HEK293 (cell line): ENCODE data around the gene SUSD6.

ENCODE experiments used
- CTCF ChIA-PET: fragments of 350-600 bp; formaldehyde crosslinking; extraction: SDS; loops from one replicate; lab custom pipeline; 2021; ENCODE audit warnings: antibody characterized with exemption; lab: Yijun Ruan, JAX
- POLR2A ChIA-PET: fragments of 300-600 bp; formaldehyde crosslinking; extraction: SDS; loops from one replicate; lab custom pipeline; 2020; ENCODE audit warnings: antibody characterized with exemption, inconsistent platforms; lab: Yijun Ruan, JAX
- H3K27ac ChIP-seq: fragments of 200-500 bp; sonication (Bioruptor generic); 2 replicates; pipeline ENCODE4 v1.5.1; 2014; ENCODE audit warnings: low read depth, low read length, control low read depth, inconsistent platforms; ENCODE audit errors: extremely low read depth
- H3K36me3 ChIP-seq, 2 experiments: fragments of 200-500 bp in 1 of 2; sonication (Bioruptor generic) in 1 of 2; 1 replicate in 1 of 2; 2 replicates in 1 of 2; pipeline ENCODE4 v1.5.1; 2014 to 2017; ENCODE audit warnings: inconsistent platforms in 2 of 2, low read length in 2 of 2; ENCODE audit not compliant: control insufficient read depth in 2 of 2, insufficient read depth in 1 of 2
- H3K4me1 ChIP-seq: fragments of 200-500 bp; sonication (Bioruptor generic); 2 replicates; pipeline ENCODE4 v1.5.1; 2014; ENCODE audit warnings: mild to moderate bottlenecking, low read length, inconsistent platforms; ENCODE audit not compliant: control insufficient read depth, insufficient read depth
- H3K4me3 ChIP-seq: 2 replicates; pipeline ENCODE4 v1.5.1; 2011; ENCODE audit warnings: low read depth, mild to moderate bottlenecking, control low read depth, low read length, moderate library complexity
- H3K9me3 ChIP-seq: fragments of 200-500 bp; sonication (Bioruptor generic); 2 replicates; pipeline ENCODE4 v1.5.1; 2014; ENCODE audit warnings: low read depth, low read length, inconsistent platforms; ENCODE audit not compliant: control insufficient read depth, insufficient read depth
- AEBP2 ChIP-seq: fragments of 450-650 bp; formaldehyde crosslinking; IDR thresholded peaks from 2 replicates; pipeline ENCODE4 v1.5.1; 2016; ENCODE audit warnings: missing biosample characterization, missing genetic modification characterization, borderline replicate concordance
- BCL6B ChIP-seq: fragments of 450-650 bp; formaldehyde crosslinking; IDR thresholded peaks from 2 replicates; pipeline ENCODE4 v1.5.1; 2017; ENCODE audit warnings: missing biosample characterization, missing genetic modification characterization
- EGR2 ChIP-seq: fragments of 450-650 bp; formaldehyde crosslinking; IDR thresholded peaks from 2 replicates; pipeline ENCODE4 v1.5.1; 2016; ENCODE audit warnings: low read depth, missing biosample characterization, missing genetic modification characterization
- KLF16 ChIP-seq: fragments of 450-650 bp; formaldehyde crosslinking; IDR thresholded peaks from 2 replicates; pipeline ENCODE4 v1.5.1; 2017; ENCODE audit warnings: missing biosample characterization, missing genetic modification characterization
- KLF8 ChIP-seq: fragments of 450-650 bp; formaldehyde crosslinking; IDR thresholded peaks from 2 replicates; pipeline ENCODE4 v1.5.1; 2016; ENCODE audit warnings: missing biosample characterization, missing genetic modification characterization
- OSR2 ChIP-seq: fragments of 450-650 bp; formaldehyde crosslinking; IDR thresholded peaks from 2 replicates; pipeline ENCODE4 v1.5.1; 2016; ENCODE audit warnings: missing biosample characterization, missing genetic modification characterization
- SCRT2 ChIP-seq: fragments of 450-650 bp; formaldehyde crosslinking; IDR thresholded peaks from 2 replicates; pipeline ENCODE4 v1.5.1; 2016; ENCODE audit warnings: missing biosample characterization, missing genetic modification characterization
- WT1 ChIP-seq: fragments of 450-650 bp; formaldehyde crosslinking; IDR thresholded peaks from 2 replicates; pipeline ENCODE4 v1.5.1; 2016; ENCODE audit warnings: missing biosample characterization, missing genetic modification characterization
- ZFP3 ChIP-seq: fragments of 450-650 bp; formaldehyde crosslinking; IDR thresholded peaks from 2 replicates; pipeline ENCODE4 v1.5.1; 2016; ENCODE audit warnings: low read depth, missing biosample characterization, missing genetic modification characterization
- ZNF133 ChIP-seq: fragments of 450-650 bp; formaldehyde crosslinking; IDR thresholded peaks from 2 replicates; pipeline ENCODE4 v1.5.1; 2016; ENCODE audit warnings: missing biosample characterization, missing genetic modification characterization
- ZNF146 ChIP-seq: fragments of 450-650 bp; formaldehyde crosslinking; IDR thresholded peaks from 2 replicates; pipeline ENCODE4 v1.5.1; 2016; ENCODE audit warnings: missing biosample characterization, missing genetic modification characterization
- ZNF16 ChIP-seq: fragments of 450-650 bp; formaldehyde crosslinking; IDR thresholded peaks from 2 replicates; pipeline ENCODE4 v1.5.1; 2016; ENCODE audit warnings: low read depth, missing biosample characterization, missing genetic modification characterization
- ZNF169 ChIP-seq: fragments of 450-650 bp; formaldehyde crosslinking; IDR thresholded peaks from 2 replicates; pipeline ENCODE4 v1.5.1; 2016; ENCODE audit warnings: missing biosample characterization, missing genetic modification characterization
- ZNF175 ChIP-seq: fragments of 450-650 bp; formaldehyde crosslinking; IDR thresholded peaks from 2 replicates; pipeline ENCODE4 v1.5.1; 2016; ENCODE audit warnings: missing biosample characterization, missing genetic modification characterization
- ZNF202 ChIP-seq: fragments of 450-650 bp; formaldehyde crosslinking; IDR thresholded peaks from 2 replicates; pipeline ENCODE4 v1.5.1; 2016; ENCODE audit warnings: missing biosample characterization, missing genetic modification characterization, borderline replicate concordance
- ZNF24 ChIP-seq: fragments of 450-650 bp; formaldehyde crosslinking; IDR thresholded peaks from 2 replicates; pipeline ENCODE4 v1.5.1; 2016; ENCODE audit warnings: missing biosample characterization, missing genetic modification characterization
- ZNF341 ChIP-seq: fragments of 450-650 bp; formaldehyde crosslinking; IDR thresholded peaks from 2 replicates; pipeline ENCODE4; 2016; ENCODE audit warnings: low read depth, missing biosample characterization, missing genetic modification characterization
- ZNF350 ChIP-seq: fragments of 450-650 bp; formaldehyde crosslinking; IDR thresholded peaks from 2 replicates; pipeline ENCODE4 v1.5.0; 2017; ENCODE audit warnings: missing biosample characterization, mild to moderate bottlenecking, missing genetic modification characterization
- ZNF391 ChIP-seq: fragments of 450-650 bp; formaldehyde crosslinking; IDR thresholded peaks from 2 replicates; pipeline ENCODE4 v1.5.1; 2016; ENCODE audit warnings: low read depth, missing biosample characterization, missing genetic modification characterization, borderline replicate concordance
- ZNF416 ChIP-seq: fragments of 450-650 bp; formaldehyde crosslinking; IDR thresholded peaks from 2 replicates; pipeline ENCODE4 v1.5.1; 2016; ENCODE audit warnings: missing biosample characterization, missing genetic modification characterization
- ZNF529 ChIP-seq: fragments of 450-650 bp; formaldehyde crosslinking; IDR thresholded peaks from 2 replicates; pipeline ENCODE4 v1.5.1; 2017; ENCODE audit warnings: missing genetic modification characterization, missing biosample characterization; ENCODE audit not compliant: insufficient replicate concordance
- ZNF561 ChIP-seq: fragments of 450-650 bp; IDR thresholded peaks from 2 replicates; pipeline ENCODE4 v1.5.1; 2018; ENCODE audit warnings: missing biosample characterization, missing genetic modification characterization, borderline replicate concordance
- ZNF600 ChIP-seq: fragments of 450-650 bp; formaldehyde crosslinking; IDR thresholded peaks from 2 replicates; pipeline ENCODE4 v1.5.1; 2016; ENCODE audit warnings: missing biosample characterization, missing genetic modification characterization
- ZNF623 ChIP-seq: fragments of 450-650 bp; formaldehyde crosslinking; IDR thresholded peaks from 2 replicates; pipeline ENCODE4 v1.5.1; 2016; ENCODE audit warnings: missing biosample characterization, missing genetic modification characterization
- ZNF654 ChIP-seq: fragments of 450-650 bp; formaldehyde crosslinking; IDR thresholded peaks from 2 replicates; pipeline ENCODE4 v1.5.1; 2016; ENCODE audit warnings: low read depth, missing biosample characterization, missing genetic modification characterization
- ZNF692 ChIP-seq: fragments of 450-650 bp; formaldehyde crosslinking; IDR thresholded peaks from 2 replicates; pipeline ENCODE4 v1.5.1; 2016; ENCODE audit warnings: missing biosample characterization, missing genetic modification characterization
- ZNF776 ChIP-seq: fragments of 450-650 bp; formaldehyde crosslinking; IDR thresholded peaks from 2 replicates; pipeline ENCODE4 v1.5.0; 2017; ENCODE audit warnings: missing biosample characterization, missing genetic modification characterization, borderline replicate concordance
- ZNF837 ChIP-seq: fragments of 450-650 bp; formaldehyde crosslinking; IDR thresholded peaks from 2 replicates; pipeline ENCODE4 v1.5.1; 2016; ENCODE audit warnings: missing biosample characterization, missing genetic modification characterization
- ZXDB ChIP-seq: fragments of 450-650 bp; formaldehyde crosslinking; IDR thresholded peaks from 2 replicates; pipeline ENCODE4 v1.5.1; 2016; ENCODE audit warnings: missing biosample characterization, missing genetic modification characterization

Gene SUSD6

GRCh38 chr14:69572841-69573135 is 38.6 kb upstream of the SUSD6 start:
- H3K36me3 ChIP-seq = no peaks in the 10 kb centered on the region
- no peaks in the 10 kb centered on the region for H3K9me3 ChIP-seq
- ChIA-PET CTCF (interaction anchor here (1.2 to 4.7 kb wide), 4 partner anchors 9 to 37 kb away, joined by 3 to 31 read pairs (median 13); no protein-coding TSS in a partner anchor), POLR2A (no interaction called here)
- no peak overlapping the region for H3K4me3 ChIP-seq
- H3K4me1 ChIP-seq = peaks cover 3% of the 10 kb centered on the region
- no peak overlapping the region for H3K27ac ChIP-seq
- no peak for TF ChIP-seq ZNF623 (tag by site-specific recombination)
- TF ChIP-seq ZXDB (tag by site-specific recombination) = no peak
- TF ChIP-seq ZFP3 (tag by site-specific recombination) = no peak
- TF ChIP-seq ZNF776 (tag by site-specific recombination) = no peak
- TF ChIP-seq ZNF169 (tag by site-specific recombination) = no peak
- TF ChIP-seq ZNF391 (tag by site-specific recombination) = no peak
- TF ChIP-seq ZNF24 (tag by site-specific recombination) = no peak
- no peak for TF ChIP-seq SCRT2 (tag by site-specific recombination)
- no peak for TF ChIP-seq ZNF416

- CTCF ChIA-PET = interaction anchor here (0.8 to 4.7 kb wide), 14 partner anchors 9 to 331 kb away, joined by 3 to 31 read pairs (median 6); partner anchors contain the start of gene ERH
- no peaks in the 10 kb centered on the region for H3K36me3 ChIP-seq
- TF ChIP-seq ZNF529 (tag by site-specific recombination) = no peak
- TF ChIP-seq ZNF202 (tag by site-specific recombination) = 0 out of 2 replicates have a peak, but pooled peaks have one; percentile 11
- 0 out of 2 replicates have a peak, but pooled peaks have one; percentile 12 for TF ChIP-seq KLF8
- TF ChIP-seq ZNF600 (tag by site-specific recombination) = 0 out of 2 replicates have a peak, but pooled peaks have one; percentile 11
- TF ChIP-seq ZNF837 (tag by site-specific recombination) = no peak
- peak overlapping the region; percentile 34; the same call in 1 of the 2 replicates for H3K27ac ChIP-seq
- no peak overlapping the region for H3K4me3 ChIP-seq
- POLR2A ChIA-PET = interaction anchor here (1.3 kb wide), 1 partner anchor 31 kb away, joined by 3 read pairs; no protein-coding TSS in a partner anchor
- peaks cover 3% of the 10 kb centered on the region for H3K4me1 ChIP-seq
- H3K9me3 ChIP-seq = no peaks in the 10 kb centered on the region
These were observed 38.1 kb upstream of the SUSD6 start for GRCh38 chr14:69573205-69573830.

GRCh38 chr14:69573831-69574262 is 37.5 kb upstream of the SUSD6 start:
- peaks cover 3% of the 10 kb centered on the region for H3K4me1 ChIP-seq
- H3K36me3 ChIP-seq = no peaks in the 10 kb centered on the region
- no peaks in the 10 kb centered on the region for H3K9me3 ChIP-seq
- H3K27ac ChIP-seq = peak overlapping the region; percentile 34; the same call in 1 of the 2 replicates
- CTCF ChIA-PET = interaction anchor here (0.6 to 4.7 kb wide), 20 partner anchors 9 to 390 kb away, joined by 3 to 31 read pairs (median 4); partner anchors contain the start of gene ERH
- POLR2A ChIA-PET = interaction anchor here (0.5 to 1.3 kb wide), 3 partner anchors 31 to 39 kb away, joined by 3 to 6 read pairs (median 3); no protein-coding TSS in a partner anchor
- H3K4me3 ChIP-seq = peak overlapping the region; percentile 51; the same call in 1 of the 2 replicates
- TF ChIP-seq ZNF133 (tag by site-specific recombination) (no peak), EGR2 (tag by site-specific recombination) (no peak), ZNF692 (tag by site-specific recombination) (no peak), ZNF146 (no peak), ZNF16 (no peak), ZNF341 (tag by site-specific recombination) (peak; percentile 8; the same call in 1 of the 2 replicates), ZNF175 (tag by site-specific recombination) (no peak), ZNF654 (tag by site-specific recombination) (no peak), WT1 (tag by site-specific recombination) (peak; percentile 46; the same call in 1 of the 2 replicates), BCL6B (no peak), OSR2 (tag by site-specific recombination) (peak; percentile 89), ZNF350 (tag by site-specific recombination) (no peak), KLF16 (tag by site-specific recombination) (no peak; the same call in 1 of the 2 replicates), ZNF561 (tag by site-specific recombination) (no peak), AEBP2 (tag by site-specific recombination) (no peak)
